Muscle layer of colon (tissue), 2 donors: ENCODE data around the gene POU6F2.

ENCODE experiments used
- H3K27ac ChIP-seq: one replicate; pipeline ENCODE4 v1.7.0; 2013; ENCODE audit warnings: low read depth, mild to moderate bottlenecking, low read length, moderate library complexity
- H3K27me3 ChIP-seq, 2 donors: one replicate each; pipeline ENCODE4 v1.7.0; 2013; ENCODE audit warnings: low read length in 2 of 2, mild to moderate bottlenecking in 2 of 2; ENCODE audit not compliant: insufficient read depth in 2 of 2, control insufficient read depth in 1 of 2
- H3K36me3 ChIP-seq: one replicate; pipeline ENCODE4 v1.7.0; 2013; ENCODE audit warnings: mild to moderate bottlenecking, low read length; ENCODE audit not compliant: insufficient read depth
- H3K4me1 ChIP-seq: one replicate; pipeline ENCODE4 v1.7.0; 2013; ENCODE audit warnings: mild to moderate bottlenecking, low read length; ENCODE audit not compliant: insufficient read depth
- H3K4me3 ChIP-seq, 2 donors: one replicate each; pipeline ENCODE4 v1.7.0; 2013; ENCODE audit warnings: low read length in 2 of 2, low read depth in 1 of 2, mild to moderate bottlenecking in 1 of 2, moderate library complexity in 1 of 2
- H3K9ac ChIP-seq: one replicate; pipeline ENCODE4 v1.7.0; 2013; ENCODE audit warnings: low read length
- H3K9me3 ChIP-seq: one replicate; pipeline ENCODE4 v1.7.0; 2013; ENCODE audit warnings: mild to moderate bottlenecking, low read length
- donor health status: abdominal sarcoma.
- donor health status: Adenocarcinoma of cecum.

POU6F2 gene

GRCh38 chr7:39504963-39505362 lies 527.3 kb downstream of the POU6F2 start:
- H3K9me3 ChIP-seq: no peaks in the 10 kb centered on the region
- no peaks in the 10 kb centered on the region for H3K27me3 ChIP-seq
- H3K4me3 ChIP-seq: no peak overlapping the region
- H3K27ac ChIP-seq: no peak overlapping the region
- H3K9ac ChIP-seq: no peak overlapping the region
- H3K4me1 ChIP-seq: no peaks in the 10 kb centered on the region
- H3K36me3 ChIP-seq: no peaks in the 10 kb centered on the region

- Histone ChIP-seq H3K27ac (no peak overlapping the region), H3K4me3 (no peak overlapping the region), H3K4me1 (no peaks in the 10 kb centered on the region), H3K36me3 (no peaks in the 10 kb centered on the region), H3K9me3 (no peaks in the 10 kb centered on the region), H3K9ac (no peak overlapping the region), H3K27me3 (no peaks in the 10 kb centered on the region)
Observed at GRCh38 chr7:39507866-39508551, 530.3 kb downstream of the POU6F2 start.

GRCh38 chr7:39509436-39509835 lies 531.7 kb downstream of the POU6F2 start:
- Histone ChIP-seq H3K4me1 (no peaks in the 10 kb centered on the region), H3K36me3 (no peaks in the 10 kb centered on the region), H3K4me3 (no peak overlapping the region), H3K27ac (no peak overlapping the region), H3K9me3 (no peaks in the 10 kb centered on the region), H3K27me3 (no peaks in the 10 kb centered on the region), H3K9ac (no peak overlapping the region)

- no peak overlapping the region for H3K27ac ChIP-seq
- H3K4me1 ChIP-seq: no peaks in the 10 kb centered on the region
- H3K9ac ChIP-seq: no peak overlapping the region
- H3K4me3 ChIP-seq: no peak overlapping the region
- no peaks in the 10 kb centered on the region for H3K9me3 ChIP-seq
- H3K27me3 ChIP-seq: no peaks in the 10 kb centered on the region
- H3K36me3 ChIP-seq: no peaks in the 10 kb centered on the region
Observed at GRCh38 chr7:39509912-39510311, 532.2 kb downstream of the POU6F2 start.

- H3K4me3 ChIP-seq: no peak overlapping the region
- H3K27me3 ChIP-seq: no peaks in the 10 kb centered on the region
- H3K4me1 ChIP-seq: no peaks in the 10 kb centered on the region
- no peak overlapping the region for H3K9ac ChIP-seq
- H3K27ac ChIP-seq: no peak overlapping the region
- no peaks in the 10 kb centered on the region for H3K9me3 ChIP-seq
- H3K36me3 ChIP-seq: no peaks in the 10 kb centered on the region
Observed at GRCh38 chr7:39510864-39511354, 533.2 kb downstream of the POU6F2 start.

- H3K36me3 ChIP-seq: no peaks in the 10 kb centered on the region
- no peaks in the 10 kb centered on the region for H3K27me3 ChIP-seq
- H3K4me1 ChIP-seq: no peaks in the 10 kb centered on the region
- no peak overlapping the region for H3K4me3 ChIP-seq
- no peak overlapping the region for H3K27ac ChIP-seq
- no peaks in the 10 kb centered on the region for H3K9me3 ChIP-seq
- H3K9ac ChIP-seq: no peak overlapping the region
Observed at GRCh38 chr7:39515534-39516228, 538.0 kb downstream of the POU6F2 start.

GRCh38 chr7:39516498-39516897 lies 538.8 kb downstream of the POU6F2 start:
- H3K9me3 ChIP-seq: no peaks in the 10 kb centered on the region
- H3K9ac ChIP-seq: no peak overlapping the region
- no peaks in the 10 kb centered on the region for H3K36me3 ChIP-seq
- no peak overlapping the region for H3K27ac ChIP-seq
- no peak overlapping the region for H3K4me3 ChIP-seq
- H3K27me3 ChIP-seq: no peaks in the 10 kb centered on the region
- H3K4me1 ChIP-seq: no peaks in the 10 kb centered on the region

- Histone ChIP-seq H3K4me1 (no peaks in the 10 kb centered on the region), H3K27me3 (no peaks in the 10 kb centered on the region), H3K9me3 (no peaks in the 10 kb centered on the region), H3K27ac (no peak overlapping the region), H3K36me3 (no peaks in the 10 kb centered on the region), H3K4me3 (no peak overlapping the region), H3K9ac (no peak overlapping the region)
Observed at GRCh38 chr7:39517240-39517639, 539.5 kb downstream of the POU6F2 start.
